HG03045 (cell line): Measurements from ENCODE around the gene SLC6A18.

Source experiments
- ATAC-seq: cut with Tn5 transposase; IDR thresholded peaks from one replicate; pipeline ENCODE4 v1.9.1; 2021; ENCODE audit warnings: mild to moderate bottlenecking, moderate library complexity; ENCODE audit not compliant: unreplicated experiment

SLC6A18 gene

GRCh38 chr5:1186351-1187233 lies 38.6 kb upstream of the SLC6A18 start:
- ATAC-seq = no peak

GRCh38 chr5:1187234-1187949 lies 37.8 kb upstream of the SLC6A18 start:
- no peak for ATAC-seq

- no peak for ATAC-seq
Measured at GRCh38 chr5:1187950-1188334, 37.2 kb upstream of the SLC6A18 start.

- no peak for ATAC-seq
Measured at GRCh38 chr5:1188464-1188863, 36.7 kb upstream of the SLC6A18 start.

GRCh38 chr5:1189269-1189668 lies 35.9 kb upstream of the SLC6A18 start:
- no peak for ATAC-seq

GRCh38 chr5:1190278-1190677 lies 34.9 kb upstream of the SLC6A18 start:
- no peak for ATAC-seq

GRCh38 chr5:1190837-1191239 lies 34.3 kb upstream of the SLC6A18 start:
- no peak for ATAC-seq

- no peak for ATAC-seq
Measured at GRCh38 chr5:1192971-1193590, 32.1 kb upstream of the SLC6A18 start.

- ATAC-seq = no peak
Measured at GRCh38 chr5:1193591-1193985, 31.6 kb upstream of the SLC6A18 start.

- ATAC-seq = no peak
Measured at GRCh38 chr5:1194378-1194777, 30.8 kb upstream of the SLC6A18 start.

- ATAC-seq = no peak
Measured at GRCh38 chr5:1195439-1195838, 29.7 kb upstream of the SLC6A18 start.

GRCh38 chr5:1195916-1196315 lies 29.3 kb upstream of the SLC6A18 start:
- no peak for ATAC-seq

GRCh38 chr5:1196562-1196961 lies 28.6 kb upstream of the SLC6A18 start:
- ATAC-seq = no peak

GRCh38 chr5:1197876-1198666 lies 27.1 kb upstream of the SLC6A18 start:
- ATAC-seq = no peak

- no peak for ATAC-seq
Measured at GRCh38 chr5:1199340-1199648, 25.9 kb upstream of the SLC6A18 start.

GRCh38 chr5:1199649-1200494 lies 25.3 kb upstream of the SLC6A18 start:
- no peak for ATAC-seq

GRCh38 chr5:1200495-1201326 lies 24.5 kb upstream of the SLC6A18 start:
- no peak for ATAC-seq

GRCh38 chr5:1201327-1202025 lies 23.7 kb upstream of the SLC6A18 start, which contains the start of gene SLC6A19:
Gene SLC6A19 (plus strand): TSS chr5:1201595. CDS start chr5:1201651, 56 bp downstream.
- no peak for ATAC-seq
